HepG2 (cell line): ENCODE measurements around the gene CHST11.

ENCODE experiments used
- CTCF ChIP-seq: sonication (generic); formaldehyde crosslinking; IDR thresholded peaks from 2 replicates; pipeline ENCODE4 v1.5.0; 2020; ENCODE audit warnings: mild to moderate bottlenecking, missing genetic modification reagents, moderate library complexity
- E2F5 ChIP-seq: sonication (generic); formaldehyde crosslinking; conservative IDR thresholded peaks from 2 replicates; pipeline ENCODE4 v1.4.0; 2020; ENCODE audit warnings: missing genetic modification reagents
- EZH2 ChIP-seq: conservative IDR thresholded peaks from 2 replicates; pipeline ENCODE4 v1.6.1; 2012; ENCODE audit warnings: mild to moderate bottlenecking, low read depth, low read length, moderate library complexity
- GRHL1 ChIP-seq: sonication (generic); formaldehyde crosslinking; conservative IDR thresholded peaks from 2 replicates; pipeline ENCODE4 v1.8.0; 2022; ENCODE audit warnings: missing genetic modification reagents
- MAFK ChIP-seq, 2 experiments: IDR thresholded peaks in 1 of 2; conservative IDR thresholded peaks in 1 of 2; 2 replicates each; pipeline ENCODE4 v1.6.1; 2011; ENCODE audit warnings: improper control_type of control experiment in 2 of 2, low read length in 2 of 2
- SRF ChIP-seq: IDR thresholded peaks from 2 replicates; pipeline ENCODE4 v1.6.1; 2011; ENCODE audit warnings: mild to moderate bottlenecking, low read depth, low read length, moderate library complexity

- TF ChIP-seq MAFK (conservative IDR thresholded peaks at IDR 0.05 in 1 of 2, IDR thresholded peaks at IDR 0.05 in 1 of 2; ENCODE audit: low read length in 2 of 2) (no peak), CTCF (CRISPR knock-in tag) (no peak), GRHL1 (CRISPR knock-in tag) (no peak), SRF (no peak), E2F5 (CRISPR knock-in tag) (no peak), EZH2 (no peak)
Observed at GRCh38 chr12:104736307-104736706, 279.6 kb downstream of the CHST11 start.
